Measurements from ENCODE around the gene ERAP2. TPM values are rescaled to one million over a fixed set of nuclear protein-coding genes. Genes with fewer than 3 reads are reported as not detected.

Gene ERAP2
- total RNA-seq, 1 donor from 2014 or later = 10.7 TPM

- DNase-seq (ENCODE audit: low spot score) = no peak
These were observed 20.0 kb downstream of the ERAP2 start for GRCh38 chr5:96896276-96896675.

- DNase-seq (ENCODE audit: low spot score) = no peak
These were observed 20.5 kb downstream of the ERAP2 start for GRCh38 chr5:96896806-96897205.

- no peak for DNase-seq (ENCODE audit: low spot score)
These were observed 25.1 kb downstream of the ERAP2 start for GRCh38 chr5:96901384-96901783.

- no peak for DNase-seq (ENCODE audit: low spot score)
These were observed 25.5 kb downstream of the ERAP2 start for GRCh38 chr5:96901841-96902240.

- no peak for DNase-seq (ENCODE audit: low spot score)
These were observed 26.6 kb downstream of the ERAP2 start for GRCh38 chr5:96902876-96903275.

GRCh38 chr5:96903300-96903699, 27.0 kb downstream of the ERAP2 start:
- no peak for DNase-seq (ENCODE audit: low spot score)

- no peak for DNase-seq (ENCODE audit: low spot score)
These were observed 28.0 kb downstream of the ERAP2 start for GRCh38 chr5:96904054-96904931.

- DNase-seq (ENCODE audit: low spot score) = no peak
These were observed 29.6 kb downstream of the ERAP2 start for GRCh38 chr5:96905864-96906263.

- no peak for DNase-seq (ENCODE audit: low spot score)
These were observed 32.7 kb downstream of the ERAP2 start for GRCh38 chr5:96909003-96909402.

- no peak for DNase-seq (ENCODE audit: low spot score)
These were observed 33.1 kb downstream of the ERAP2 start for GRCh38 chr5:96909435-96909834.

GRCh38 chr5:96911139-96911538, 34.8 kb downstream of the ERAP2 start:
- DNase-seq (ENCODE audit: low spot score) = no peak

GRCh38 chr5:96913233-96913632, 36.9 kb downstream of the ERAP2 start:
- DNase-seq (ENCODE audit: low spot score) = no peak

- no peak for DNase-seq (ENCODE audit: low spot score)
These were observed 43.5 kb downstream of the ERAP2 start for GRCh38 chr5:96919754-96920197.

- no peak for DNase-seq (ENCODE audit: low spot score)
These were observed 44.5 kb downstream of the ERAP2 start for GRCh38 chr5:96920744-96921355.

- no peak for DNase-seq (ENCODE audit: low spot score)
These were observed 46.4 kb downstream of the ERAP2 start for GRCh38 chr5:96922499-96923244.

GRCh38 chr5:96924016-96924443, 47.7 kb downstream of the ERAP2 start:
- DNase-seq (ENCODE audit: low spot score) = no peak

GRCh38 chr5:96926276-96926675, 50.0 kb downstream of the ERAP2 start:
- no peak for DNase-seq (ENCODE audit: low spot score)

GRCh38 chr5:96927008-96927407, 50.7 kb downstream of the ERAP2 start:
- no peak for DNase-seq (ENCODE audit: low spot score)

GRCh38 chr5:96928931-96929708, 52.8 kb downstream of the ERAP2 start:
- no peak for DNase-seq (ENCODE audit: low spot score)

GRCh38 chr5:96930058-96930457, 53.8 kb downstream of the ERAP2 start:
- DNase-seq (ENCODE audit: low spot score) = no peak

- DNase-seq (ENCODE audit: low spot score) = no peak
These were observed 54.3 kb downstream of the ERAP2 start for GRCh38 chr5:96930589-96930988.
